GM19452 (cell line): ENCODE data around the gene PCSK6.
"Not testable (repeated sequence)": the region's sequence is repeated elsewhere in the genome, so short reads cannot be mapped to it uniquely, and the experiment has no call there.

Experiments
- ATAC-seq: cut with Tn5 transposase; IDR thresholded peaks from one replicate; pipeline ENCODE4 v1.9.1; 2021; ENCODE audit not compliant: unreplicated experiment

PCSK6 gene

GRCh38 chr15:101381671-101382212 is 107.8 kb downstream of the PCSK6 start:
- ATAC-seq, result no peak

GRCh38 chr15:101380146-101380545 is 109.4 kb downstream of the PCSK6 start:
- no peak for ATAC-seq

- ATAC-seq, result no peak
Measured at GRCh38 chr15:101379647-101380046, 109.9 kb downstream of the PCSK6 start.

- ATAC-seq, result no peak
Measured at GRCh38 chr15:101378879-101379278, 110.6 kb downstream of the PCSK6 start.

GRCh38 chr15:101378171-101378755 is 111.2 kb downstream of the PCSK6 start:
- no peak for ATAC-seq

GRCh38 chr15:101376615-101377395 is 112.7 kb downstream of the PCSK6 start:
- no peak for ATAC-seq

- not testable (repeated sequence) for ATAC-seq
Measured at GRCh38 chr15:101375006-101375405, 114.5 kb downstream of the PCSK6 start.

GRCh38 chr15:101374326-101374725 is 115.2 kb downstream of the PCSK6 start:
- no peak for ATAC-seq

GRCh38 chr15:101373577-101373976 is 115.9 kb downstream of the PCSK6 start:
- ATAC-seq, result no peak

GRCh38 chr15:101372960-101373525 is 116.5 kb downstream of the PCSK6 start:
- ATAC-seq, result no peak

- ATAC-seq, result no peak
Measured at GRCh38 chr15:101372149-101372577, 117.3 kb downstream of the PCSK6 start.

GRCh38 chr15:101371519-101371918 is 118.0 kb downstream of the PCSK6 start:
- ATAC-seq, result no peak

GRCh38 chr15:101371081-101371480 is 118.4 kb downstream of the PCSK6 start:
- no peak for ATAC-seq

GRCh38 chr15:101370330-101371024 is 119.0 kb downstream of the PCSK6 start:
- ATAC-seq, result no peak

GRCh38 chr15:101369676-101370075 is 119.8 kb downstream of the PCSK6 start:
- no peak for ATAC-seq

- ATAC-seq, result no peak
Measured at GRCh38 chr15:101368861-101369642, 120.5 kb downstream of the PCSK6 start.

- ATAC-seq, result no peak
Measured at GRCh38 chr15:101368086-101368780, 121.3 kb downstream of the PCSK6 start.

- ATAC-seq, result no peak
Measured at GRCh38 chr15:101366853-101367252, 122.7 kb downstream of the PCSK6 start.

GRCh38 chr15:101362986-101363566 is 126.4 kb downstream of the PCSK6 start:
- ATAC-seq, result no peak

GRCh38 chr15:101362359-101362758 is 127.1 kb downstream of the PCSK6 start:
- no peak for ATAC-seq
